ENCODE results near the gene XYLT1. TPM values are rescaled to one million over a fixed set of nuclear protein-coding genes. Genes with fewer than 3 reads are reported as not detected.

XYLT1 gene
- total and polyA plus RNA-seq, 10 of the 15 experiments (the other 5 are each of a cell fraction or from before 2014, with no cell fraction given), result 0.88 to 14.8 (median 5.8) TPM

- WGBS (ENCODE audit: insufficient coverage, insufficient replicate concordance, low lambda C conversion rate, missing lambda C conversion rate), result 84% methylated on average over 4 of the region's 4 CpGs
- CTCF ChIA-PET, result interaction anchor here (0.6 kb wide), 1 partner anchor 25 kb away, joined by 3 read pairs; no protein-coding TSS in a partner anchor
Measured at GRCh38 chr16:17330044-17330443, 140.7 kb downstream of the XYLT1 start.

More at GRCh38 chr16:17330044-17330443, 140.7 kb downstream of the XYLT1 start:
- no peak overlapping the region for H3K9ac ChIP-seq (ENCODE audit: control insufficient read depth, insufficient read depth, low read length)
- no peaks in the 10 kb centered on the region for H4K20me1 ChIP-seq (ENCODE audit: control insufficient read depth, insufficient read depth)
- in situ Hi-C loops (cut with MboI) (no loop called here), intact Hi-C loops (cut with micrococcal nuclease; ENCODE audit: unreplicated experiment) (no loop called here)
- H3K9me3 ChIP-seq (replicated peaks; ENCODE audit: control insufficient read depth, insufficient read depth, low read length), result no peaks in the 10 kb centered on the region
- H3K4me3 ChIP-seq, result no peak overlapping the region
- no peaks in the 10 kb centered on the region for H3K4me1 ChIP-seq (ENCODE audit: control insufficient read depth, insufficient read depth, low read length)
- ChIA-PET POLR2A (no interaction called here), SMC1A (ENCODE audit: uncharacterized antibody, unreplicated experiment) (interaction anchor here (1.3 kb wide), 1 partner anchor 18 kb away, joined by 3 read pairs; no protein-coding TSS in a partner anchor), RAD21 (ENCODE audit: unreplicated experiment) (no interaction called here)
- ATAC-seq, result no peak
- no peak overlapping the region for H2AFZ ChIP-seq (ENCODE audit: control insufficient read depth, low read depth, low read length)
- H3K27me3 ChIP-seq (replicated peaks in 1 of 2; ENCODE audit: control insufficient read depth in 2 of 2, insufficient read depth in 2 of 2, low read length in 1 of 2), result no peaks in the 10 kb centered on the region
- H3K79me2 ChIP-seq (ENCODE audit: control insufficient read depth, insufficient read depth, low read length), result no peaks in the 10 kb centered on the region
- TF ChIP-seq MYB (IDR thresholded peaks at IDR 0.05; ENCODE audit: borderline replicate concordance, low read depth, low read length) (no peak), USF1 (IDR thresholded peaks at IDR 0.05; ENCODE audit: borderline replicate concordance, extremely low read length, insufficient read depth, low read depth, low read length) (no peak), ATF2 (IDR thresholded peaks at IDR 0.05; ENCODE audit: low read length) (no peak)
- H3K4me2 ChIP-seq (ENCODE audit: control insufficient read depth, insufficient read depth), result no peak overlapping the region
- no peak for DNase-seq (ENCODE audit: low read depth, low spot score)
- no peak for FAIRE-seq
- BruUV-seq (replicated peaks), result no TSS peak
- no peak overlapping the region for H3K27ac ChIP-seq (ENCODE audit: control insufficient read depth, insufficient read depth)
- no peaks in the 10 kb centered on the region; a peak in 1 of 4 replicates for H3K36me3 ChIP-seq (ENCODE audit: control insufficient read depth in 2 of 2, insufficient read depth in 2 of 2, low read length in 1 of 2)

Measured in GM12878 (cell line).